ENCODE data around the gene SPATA13.

The SPATA13 gene

GRCh38 chr13:24218977-24219376, 58.5 kb downstream of the SPATA13 start:
- H3K27ac ChIP-seq (ENCODE audit: low read depth, low read length), result no peak overlapping the region
- no peak overlapping the region for H3K4me3 ChIP-seq (ENCODE audit: low read depth in 1 of 2, low read length in 2 of 2)
- no peaks in the 10 kb centered on the region for H3K27me3 ChIP-seq (ENCODE audit: control insufficient read depth in 1 of 2, insufficient read depth in 2 of 2, low read length in 2 of 2)
- H3K9ac ChIP-seq (ENCODE audit: low read length), result no peak overlapping the region
- H3K9me3 ChIP-seq (ENCODE audit: low read length), result no peaks in the 10 kb centered on the region
- no peaks in the 10 kb centered on the region for H3K36me3 ChIP-seq (ENCODE audit: insufficient read depth, low read length)
- peaks cover 28% of the 10 kb centered on the region for H3K4me1 ChIP-seq (ENCODE audit: insufficient read depth, low read length)

GRCh38 chr13:24220086-24220703, 59.7 kb downstream of the SPATA13 start:
- Histone ChIP-seq H3K4me1 (ENCODE audit: insufficient read depth, low read length) (peaks cover 24% of the 10 kb centered on the region), H3K4me3 (ENCODE audit: low read depth in 1 of 2, low read length in 2 of 2) (no peak overlapping the region), H3K9me3 (ENCODE audit: low read length) (no peaks in the 10 kb centered on the region), H3K9ac (ENCODE audit: low read length) (no peak overlapping the region), H3K27me3 (ENCODE audit: control insufficient read depth in 1 of 2, insufficient read depth in 2 of 2, low read length in 2 of 2) (no peaks in the 10 kb centered on the region), H3K36me3 (ENCODE audit: insufficient read depth, low read length) (no peaks in the 10 kb centered on the region), H3K27ac (ENCODE audit: low read depth, low read length) (no peak overlapping the region)

GRCh38 chr13:24221007-24221406, 60.5 kb downstream of the SPATA13 start:
- Histone ChIP-seq H3K9ac (ENCODE audit: low read length) (no peak overlapping the region), H3K4me3 (ENCODE audit: low read depth in 1 of 2, low read length in 2 of 2) (no peak overlapping the region), H3K9me3 (ENCODE audit: low read length) (no peaks in the 10 kb centered on the region), H3K36me3 (ENCODE audit: insufficient read depth, low read length) (no peaks in the 10 kb centered on the region), H3K27ac (ENCODE audit: low read depth, low read length) (no peak overlapping the region), H3K4me1 (ENCODE audit: insufficient read depth, low read length) (peaks cover 16% of the 10 kb centered on the region), H3K27me3 (ENCODE audit: control insufficient read depth in 1 of 2, insufficient read depth in 2 of 2, low read length in 2 of 2) (no peaks in the 10 kb centered on the region)

GRCh38 chr13:24222756-24223155, 62.2 kb downstream of the SPATA13 start:
- no peak overlapping the region for H3K4me3 ChIP-seq (ENCODE audit: low read depth in 1 of 2, low read length in 2 of 2)
- no peak overlapping the region for H3K9ac ChIP-seq (ENCODE audit: low read length)
- H3K9me3 ChIP-seq (ENCODE audit: low read length), result no peaks in the 10 kb centered on the region
- H3K4me1 ChIP-seq (ENCODE audit: insufficient read depth, low read length), result peaks cover 5% of the 10 kb centered on the region
- no peaks in the 10 kb centered on the region for H3K27me3 ChIP-seq (ENCODE audit: control insufficient read depth in 1 of 2, insufficient read depth in 2 of 2, low read length in 2 of 2)
- H3K36me3 ChIP-seq (ENCODE audit: insufficient read depth, low read length), result no peaks in the 10 kb centered on the region
- no peak overlapping the region for H3K27ac ChIP-seq (ENCODE audit: low read depth, low read length)

GRCh38 chr13:24223341-24224231, 63.1 kb downstream of the SPATA13 start:
- Histone ChIP-seq H3K27me3 (ENCODE audit: control insufficient read depth in 1 of 2, insufficient read depth in 2 of 2, low read length in 2 of 2) (no peaks in the 10 kb centered on the region), H3K36me3 (ENCODE audit: insufficient read depth, low read length) (no peaks in the 10 kb centered on the region), H3K27ac (ENCODE audit: low read depth, low read length) (no peak overlapping the region), H3K9me3 (ENCODE audit: low read length) (no peaks in the 10 kb centered on the region), H3K9ac (ENCODE audit: low read length) (no peak overlapping the region), H3K4me1 (ENCODE audit: insufficient read depth, low read length) (no peaks in the 10 kb centered on the region), H3K4me3 (ENCODE audit: low read depth in 1 of 2, low read length in 2 of 2) (no peak overlapping the region)

GRCh38 chr13:24224232-24224680, 63.7 kb downstream of the SPATA13 start:
- no peak overlapping the region for H3K4me3 ChIP-seq (ENCODE audit: low read depth in 1 of 2, low read length in 2 of 2)
- no peak overlapping the region for H3K27ac ChIP-seq (ENCODE audit: low read depth, low read length)
- no peak overlapping the region for H3K9ac ChIP-seq (ENCODE audit: low read length)

GRCh38 chr13:24225062-24225461, 64.5 kb downstream of the SPATA13 start:
- no peaks in the 10 kb centered on the region for H3K4me1 ChIP-seq (ENCODE audit: insufficient read depth, low read length)
- no peaks in the 10 kb centered on the region for H3K27me3 ChIP-seq (ENCODE audit: control insufficient read depth in 1 of 2, insufficient read depth in 2 of 2, low read length in 2 of 2)
- H3K4me3 ChIP-seq (ENCODE audit: low read depth in 1 of 2, low read length in 2 of 2), result no peak overlapping the region
- no peaks in the 10 kb centered on the region for H3K9me3 ChIP-seq (ENCODE audit: low read length)
- H3K36me3 ChIP-seq (ENCODE audit: insufficient read depth, low read length), result no peaks in the 10 kb centered on the region
- no peak overlapping the region for H3K9ac ChIP-seq (ENCODE audit: low read length)
- no peak overlapping the region for H3K27ac ChIP-seq (ENCODE audit: low read depth, low read length)

More at GRCh38 chr13:24224232-24224680, 63.7 kb downstream of the SPATA13 start:
- no peaks in the 10 kb centered on the region for H3K9me3 ChIP-seq (ENCODE audit: low read length)
- H3K36me3 ChIP-seq (ENCODE audit: insufficient read depth, low read length), result no peaks in the 10 kb centered on the region
- no peaks in the 10 kb centered on the region for H3K4me1 ChIP-seq (ENCODE audit: insufficient read depth, low read length)
- no peaks in the 10 kb centered on the region for H3K27me3 ChIP-seq (ENCODE audit: control insufficient read depth in 1 of 2, insufficient read depth in 2 of 2, low read length in 2 of 2)

- H3K9ac ChIP-seq (ENCODE audit: low read length), result no peak overlapping the region
- H3K4me3 ChIP-seq (ENCODE audit: low read depth in 1 of 2, low read length in 2 of 2), result no peak overlapping the region
- no peaks in the 10 kb centered on the region for H3K36me3 ChIP-seq (ENCODE audit: insufficient read depth, low read length)
- H3K4me1 ChIP-seq (ENCODE audit: insufficient read depth, low read length), result no peaks in the 10 kb centered on the region
- no peak overlapping the region for H3K27ac ChIP-seq (ENCODE audit: low read depth, low read length)
- no peaks in the 10 kb centered on the region for H3K27me3 ChIP-seq (ENCODE audit: control insufficient read depth in 1 of 2, insufficient read depth in 2 of 2, low read length in 2 of 2)
- H3K9me3 ChIP-seq (ENCODE audit: low read length), result no peaks in the 10 kb centered on the region
These were observed 65.4 kb downstream of the SPATA13 start for GRCh38 chr13:24225930-24226329.

- Histone ChIP-seq H3K9me3 (ENCODE audit: low read length) (no peaks in the 10 kb centered on the region), H3K36me3 (ENCODE audit: insufficient read depth, low read length) (no peaks in the 10 kb centered on the region), H3K27me3 (ENCODE audit: control insufficient read depth in 1 of 2, insufficient read depth in 2 of 2, low read length in 2 of 2) (no peaks in the 10 kb centered on the region), H3K4me1 (ENCODE audit: insufficient read depth, low read length) (no peaks in the 10 kb centered on the region), H3K4me3 (ENCODE audit: low read depth in 1 of 2, low read length in 2 of 2) (no peak overlapping the region), H3K27ac (ENCODE audit: low read depth, low read length) (no peak overlapping the region), H3K9ac (ENCODE audit: low read length) (no peak overlapping the region)
These were observed 66.2 kb downstream of the SPATA13 start for GRCh38 chr13:24226762-24227161.

- H3K36me3 ChIP-seq (ENCODE audit: insufficient read depth, low read length), result no peaks in the 10 kb centered on the region
- H3K27me3 ChIP-seq (ENCODE audit: control insufficient read depth in 1 of 2, insufficient read depth in 2 of 2, low read length in 2 of 2), result no peaks in the 10 kb centered on the region
- no peak overlapping the region for H3K9ac ChIP-seq (ENCODE audit: low read length)
- H3K4me1 ChIP-seq (ENCODE audit: insufficient read depth, low read length), result no peaks in the 10 kb centered on the region
- no peaks in the 10 kb centered on the region for H3K9me3 ChIP-seq (ENCODE audit: low read length)
- no peak overlapping the region for H3K27ac ChIP-seq (ENCODE audit: low read depth, low read length)
- no peak overlapping the region for H3K4me3 ChIP-seq (ENCODE audit: low read depth in 1 of 2, low read length in 2 of 2)
These were observed 68.4 kb downstream of the SPATA13 start for GRCh38 chr13:24228852-24229458.

GRCh38 chr13:24230428-24231072, 70.0 kb downstream of the SPATA13 start:
- Histone ChIP-seq H3K4me1 (ENCODE audit: insufficient read depth, low read length) (peaks cover 9% of the 10 kb centered on the region), H3K27ac (ENCODE audit: low read depth, low read length) (no peak overlapping the region), H3K9me3 (ENCODE audit: low read length) (no peaks in the 10 kb centered on the region), H3K4me3 (ENCODE audit: low read depth in 1 of 2, low read length in 2 of 2) (no peak overlapping the region), H3K27me3 (ENCODE audit: control insufficient read depth in 1 of 2, insufficient read depth in 2 of 2, low read length in 2 of 2) (no peaks in the 10 kb centered on the region), H3K9ac (ENCODE audit: low read length) (no peak overlapping the region), H3K36me3 (ENCODE audit: insufficient read depth, low read length) (no peaks in the 10 kb centered on the region)
